Activated effector memory CD4-positive, alpha-beta T cell treated with Interleukin-2 at 50 U/mL for 16 hours (primary cell): Measurements from ENCODE around the gene CTU1.

Source experiments
- DNase-seq: peaks from one replicate; pipeline ENCODE4 v3.0.0-alpha.2; 2020

CTU1 gene

GRCh38 chr19:51131780-51132680, 23.8 kb upstream of the CTU1 start:
- DNase-seq: no peak

- no peak for DNase-seq
Observed at GRCh38 chr19:51129716-51130115, 21.5 kb upstream of the CTU1 start.

- DNase-seq: no peak
Observed at GRCh38 chr19:51128227-51128626, 20.0 kb upstream of the CTU1 start.

GRCh38 chr19:51127755-51128154, 19.5 kb upstream of the CTU1 start:
- DNase-seq: no peak

GRCh38 chr19:51127032-51127431, 18.8 kb upstream of the CTU1 start:
- no peak for DNase-seq

GRCh38 chr19:51125421-51126075, 17.3 kb upstream of the CTU1 start:
- no peak for DNase-seq

GRCh38 chr19:51124729-51125128, 16.5 kb upstream of the CTU1 start, which contains the start of gene SIGLEC9:
SIGLEC9 (plus strand) TSS chr19:51124906; CDS start chr19:51124975, 69 bp downstream.
- no peak for DNase-seq

GRCh38 chr19:51124216-51124615, 16.0 kb upstream of the CTU1 start:
- DNase-seq: no peak

GRCh38 chr19:51123802-51124201, 15.6 kb upstream of the CTU1 start:
- DNase-seq: no peak

GRCh38 chr19:51123381-51123800, 15.2 kb upstream of the CTU1 start:
- DNase-seq: peak; percentile 50

GRCh38 chr19:51122112-51122981, 14.1 kb upstream of the CTU1 start:
- DNase-seq: no peak

- DNase-seq: no peak
Observed at GRCh38 chr19:51121257-51121656, 13.0 kb upstream of the CTU1 start.

- DNase-seq: no peak
Observed at GRCh38 chr19:51120160-51120559, 12.0 kb upstream of the CTU1 start.

- DNase-seq: no peak
Observed at GRCh38 chr19:51119611-51120010, 11.4 kb upstream of the CTU1 start.

- DNase-seq: no peak
Observed at GRCh38 chr19:51119101-51119500, 10.9 kb upstream of the CTU1 start.

- peak; percentile 35 for DNase-seq
Observed at GRCh38 chr19:51116736-51117286, 8.6 kb upstream of the CTU1 start.

- no peak for DNase-seq
Observed at GRCh38 chr19:51114087-51114729, 6.0 kb upstream of the CTU1 start.

- DNase-seq: no peak
Observed at GRCh38 chr19:51111606-51112005, 3.4 kb upstream of the CTU1 start.

- no peak for DNase-seq
Observed at GRCh38 chr19:51110666-51110971, 2.4 kb upstream of the CTU1 start.

- no peak for DNase-seq
Observed at GRCh38 chr19:51108805-51109146, 567 bp upstream of the CTU1 start.

- no peak for DNase-seq
Observed at GRCh38 chr19:51107406-51108065, 673 bp downstream of the CTU1 start.

GRCh38 chr19:51103926-51104341, 4.3 kb downstream of the CTU1 start:
- DNase-seq: no peak
